Central memory CD4-positive, alpha-beta T cell (primary cell): ENCODE measurements around the gene EVPL.

ENCODE experiments used
- DNase-seq: peaks from one replicate; pipeline ENCODE4 v3.0.0; 2022

The EVPL gene

GRCh38 chr17:75959051-75959838 is 67.9 kb downstream of the EVPL start:
- DNase-seq = no peak
